HTR-8/SVneo (cell line): Measurements from ENCODE around the gene MANBA.

Source experiments
- DNase-seq: peaks from one replicate; pipeline ENCODE4 v3.0.0; 2011; ENCODE audit warnings: low spot score, mixed read lengths; ENCODE audit not compliant: insufficient read length
- FAIRE-seq: peaks from 2 replicates; lab custom pipeline; 2011; peaks lifted over from hg19 to GRCh38; lab: Jason Lieb, UNC

Gene MANBA

DNA sequence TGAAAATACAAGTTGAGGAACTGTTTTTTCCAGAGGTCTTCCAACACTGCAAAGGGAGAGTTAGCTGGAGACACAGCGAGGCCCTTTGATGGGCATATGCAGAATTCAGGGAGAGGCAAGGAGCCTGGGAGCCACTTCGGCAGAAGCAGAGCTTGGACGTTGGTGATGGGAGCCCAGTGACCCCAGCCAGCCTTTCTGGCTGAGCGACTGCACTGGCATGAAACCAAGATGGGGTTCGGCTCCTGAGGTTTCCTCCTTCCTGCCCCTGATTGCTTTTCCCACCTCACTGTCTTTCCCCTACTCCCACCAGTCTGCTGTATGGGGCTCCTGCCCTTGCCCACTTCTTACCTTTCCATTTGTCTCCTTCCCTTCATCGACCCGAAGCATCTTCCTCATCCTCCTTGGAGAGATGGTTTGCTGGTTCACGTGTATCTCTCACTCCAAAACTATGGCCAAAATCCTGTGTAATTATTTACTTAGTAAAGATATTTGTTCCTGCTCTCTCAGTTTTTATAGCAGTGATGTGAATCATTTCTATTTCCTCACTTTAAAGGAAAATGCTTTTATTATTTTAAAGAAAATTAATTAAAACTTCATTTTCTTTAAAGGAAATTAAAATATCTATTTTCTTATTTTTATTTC is 159.1 kb downstream of the MANBA start:
- no peak for FAIRE-seq
- no peak for DNase-seq

DNA sequence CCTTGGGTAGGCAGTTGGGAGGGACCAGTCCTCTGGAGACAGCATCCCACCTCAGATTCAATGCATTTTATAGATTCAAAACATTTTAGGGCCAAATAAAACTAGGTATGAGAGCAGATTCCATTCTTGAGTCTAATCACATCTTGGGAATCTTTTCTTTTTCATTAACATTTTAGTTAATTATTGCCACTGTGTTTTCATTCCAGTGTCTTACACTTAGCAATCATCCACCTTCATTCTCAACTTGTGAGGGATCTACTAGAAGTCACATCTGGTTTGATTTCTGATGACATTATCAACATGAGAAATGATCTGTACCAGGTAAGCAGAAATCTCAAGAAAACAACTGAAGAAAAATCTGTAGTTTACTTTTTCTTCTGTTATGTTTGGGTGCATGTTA is 160.1 kb downstream of the MANBA start:
- no peak for DNase-seq
- no peak for FAIRE-seq

DNA sequence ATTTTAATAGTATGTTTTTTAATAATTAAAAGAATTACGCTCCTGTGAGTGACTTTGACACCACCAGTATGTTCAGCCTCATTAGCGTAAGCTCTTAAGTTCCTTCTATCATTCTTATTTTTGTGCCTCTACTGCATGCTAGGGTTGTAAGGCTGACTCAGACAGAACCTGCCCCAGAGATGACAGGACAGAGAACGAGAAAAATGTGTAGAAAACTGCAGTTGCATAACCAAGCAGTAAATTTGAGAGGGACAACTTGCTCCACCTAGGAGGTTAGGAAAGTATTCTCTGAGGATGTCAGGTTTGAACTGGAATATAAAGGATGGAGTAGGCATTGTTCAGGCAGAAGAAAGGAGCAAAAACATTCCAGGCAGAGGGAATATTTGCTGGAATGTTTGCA is 160.9 kb downstream of the MANBA start:
- DNase-seq (no peak), FAIRE-seq (no peak)

DNA sequence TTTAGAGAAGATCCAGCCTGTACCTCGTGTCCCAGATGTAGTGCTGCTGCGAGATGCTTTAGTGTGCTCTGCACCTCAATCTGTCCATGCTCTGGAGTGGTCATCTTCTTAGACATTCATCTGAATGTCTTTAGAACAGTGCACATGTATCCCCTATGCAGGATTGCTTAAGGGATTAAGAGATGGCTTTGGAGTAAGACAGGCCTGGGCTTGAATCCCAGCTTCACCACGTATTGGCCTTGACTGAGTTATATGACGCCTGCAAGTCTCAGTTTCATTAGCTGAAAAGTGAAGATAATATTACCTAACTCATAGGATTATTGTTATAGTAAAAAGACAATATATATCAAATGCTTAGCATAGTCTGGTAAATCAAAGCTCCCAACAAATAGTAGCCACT is 161.3 kb downstream of the MANBA start:
- DNase-seq (no peak), FAIRE-seq (no peak)

DNA sequence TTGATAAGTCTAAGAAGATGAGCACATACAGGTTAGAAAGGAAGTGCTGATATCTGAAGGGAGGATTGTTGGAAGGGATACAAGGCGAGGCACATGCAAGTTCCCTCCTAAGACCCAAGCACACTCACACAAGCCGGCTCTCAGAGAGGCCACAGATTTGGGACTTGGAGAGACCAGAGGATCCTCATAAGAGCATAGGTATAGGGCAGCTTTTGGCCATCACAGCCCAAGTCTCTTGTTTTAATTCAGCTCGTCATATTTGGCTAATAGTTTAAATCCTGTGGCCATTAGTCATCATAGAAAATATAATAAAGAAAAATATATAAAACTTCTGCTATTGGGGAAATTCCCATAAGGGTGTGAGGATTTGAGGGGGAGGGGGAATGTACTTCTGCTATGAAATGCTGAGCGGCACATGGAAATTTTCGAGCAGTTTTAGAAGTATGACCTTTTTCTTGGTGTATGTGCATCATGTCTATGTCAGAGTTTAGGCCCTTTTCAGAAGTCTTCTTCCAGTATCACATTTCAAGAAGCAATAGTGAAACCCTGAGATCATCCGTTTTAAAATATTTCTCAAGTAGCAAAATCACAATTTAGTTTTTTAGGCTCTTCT is 161.9 kb downstream of the MANBA start:
- FAIRE-seq (no peak), DNase-seq (no peak)

DNA sequence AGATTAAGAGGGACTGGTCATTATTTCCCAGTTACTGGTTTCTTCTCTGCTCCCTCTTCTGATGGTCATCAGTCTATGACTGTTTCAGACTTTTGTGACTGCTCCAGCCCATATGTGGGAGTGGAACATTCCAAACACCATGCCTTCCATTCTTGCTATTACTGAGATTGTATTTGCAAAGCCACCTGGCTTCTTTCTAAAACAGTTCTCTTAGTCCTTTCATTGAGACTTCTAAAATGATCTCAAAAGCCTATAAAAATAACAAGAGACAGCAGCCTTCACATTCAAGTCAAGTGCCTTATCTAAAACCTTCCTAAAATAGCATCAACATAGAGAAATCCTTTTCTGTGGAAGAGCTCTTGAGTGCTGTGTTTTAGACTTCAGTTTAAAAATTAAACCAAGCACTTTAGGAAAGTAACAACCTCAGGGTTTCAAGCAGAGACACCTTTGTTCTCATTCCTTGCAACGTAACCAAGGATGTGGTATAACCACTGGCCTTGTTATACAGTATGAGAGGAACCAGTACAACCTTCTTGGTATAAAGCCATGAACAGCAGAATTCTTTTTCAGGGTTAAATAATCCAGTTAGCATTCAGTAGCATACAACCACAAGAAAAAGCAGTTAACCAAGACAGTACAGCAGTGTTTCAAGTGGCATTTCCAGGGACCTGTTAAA is 162.5 kb downstream of the MANBA start:
- DNase-seq (no peak), FAIRE-seq (no peak)

DNA sequence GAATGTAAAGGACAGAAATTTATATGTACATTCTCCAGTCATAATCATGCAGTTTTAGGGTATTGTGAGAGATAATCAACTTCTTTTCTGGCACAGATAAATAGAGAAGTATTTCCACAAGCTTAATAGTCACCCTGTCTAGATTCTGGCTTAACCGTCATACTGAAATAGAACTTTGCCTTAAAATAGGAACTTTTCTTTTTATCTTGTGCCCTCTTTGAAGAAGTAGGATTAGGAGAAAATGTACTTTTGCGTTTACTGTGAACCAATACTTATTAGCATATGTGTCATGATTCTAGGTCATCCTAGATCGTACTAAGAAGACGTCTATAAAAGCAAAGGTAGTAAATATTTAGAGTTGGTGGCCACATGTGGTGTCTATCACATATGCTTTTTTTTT is 164.2 kb downstream of the MANBA start:
- DNase-seq (no peak), FAIRE-seq (no peak)

DNA sequence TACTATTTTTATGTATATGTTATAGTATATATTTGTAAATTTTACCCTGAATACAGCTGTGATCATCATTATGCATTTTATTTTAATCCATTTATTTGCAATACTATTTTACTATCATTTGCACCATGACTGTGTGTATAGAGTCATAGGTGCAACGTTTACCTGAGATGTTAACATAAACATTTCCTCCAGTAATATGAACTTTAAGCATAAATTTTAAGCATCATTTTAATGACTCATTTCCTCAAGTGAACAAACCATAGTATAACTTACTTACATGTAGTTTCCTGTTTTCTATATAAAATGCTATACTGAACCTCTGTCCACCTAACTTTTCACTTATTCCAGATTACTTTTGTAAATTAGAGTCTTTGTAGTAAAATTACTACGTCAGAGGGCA is 166.8 kb downstream of the MANBA start:
- FAIRE-seq (no peak), DNase-seq (no peak)

DNA sequence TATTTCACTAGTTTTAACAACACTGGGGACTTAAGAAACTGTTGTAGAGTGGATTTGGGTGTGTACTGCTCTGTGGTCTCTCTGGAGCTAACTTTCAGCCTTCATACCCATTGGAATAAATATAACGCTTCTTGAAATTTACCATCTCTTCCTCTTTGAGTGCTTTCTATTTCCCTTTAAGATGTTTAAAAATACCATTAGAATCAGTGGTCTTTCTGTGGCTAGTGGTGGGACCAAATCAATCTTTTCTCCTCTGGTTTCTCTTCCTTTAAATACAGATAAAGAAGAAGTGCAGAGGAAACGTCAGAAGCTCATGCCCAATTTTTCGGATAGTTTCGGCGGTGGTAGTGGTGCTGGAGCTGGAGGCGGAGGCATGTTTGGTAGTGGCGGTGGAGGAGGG is 167.6 kb downstream of the MANBA start:
- FAIRE-seq (no peak), DNase-seq (no peak)

DNA sequence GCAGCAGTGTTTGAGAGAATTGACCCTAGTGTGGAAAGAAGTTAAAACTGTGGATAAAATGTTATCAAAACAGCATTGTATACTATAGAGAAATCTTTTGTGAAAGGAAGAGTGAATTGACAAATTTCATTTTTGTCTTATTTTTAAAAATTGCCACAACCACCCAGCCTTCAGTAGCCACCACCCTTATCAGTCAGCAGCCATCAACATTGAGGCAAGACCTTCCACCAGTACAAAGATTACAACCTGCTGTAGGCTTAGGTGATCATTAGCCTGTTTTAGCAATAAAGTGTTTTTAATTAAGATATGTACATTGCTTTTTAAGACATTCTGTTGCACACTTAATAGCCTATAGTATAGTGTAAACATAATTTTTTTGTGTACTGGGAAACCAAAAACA is 168.5 kb downstream of the MANBA start:
- FAIRE-seq: no peak

DNA sequence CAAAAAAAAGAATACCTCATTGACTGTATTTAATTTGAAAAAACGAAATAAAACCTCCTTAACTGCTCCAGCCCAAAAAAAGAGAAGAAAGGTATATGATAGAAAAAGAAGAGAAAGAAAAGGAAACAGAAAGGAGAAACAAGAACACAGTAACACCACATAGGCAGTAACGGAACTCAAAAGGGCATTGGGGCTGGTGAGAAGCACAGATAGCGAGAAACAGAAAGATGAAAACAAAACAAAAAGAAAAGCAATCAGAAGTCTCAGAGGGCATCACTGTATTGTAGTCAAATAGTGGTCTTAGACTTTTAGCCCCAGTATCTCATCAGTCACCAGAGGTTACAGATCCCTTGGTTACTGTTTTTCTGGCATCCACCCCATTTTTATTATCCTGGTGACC is 171.0 kb downstream of the MANBA start:
- FAIRE-seq (no peak), DNase-seq (no peak)

More for the DNA sequence above, 168.5 kb downstream of the MANBA start:
- DNase-seq: no peak

DNA sequence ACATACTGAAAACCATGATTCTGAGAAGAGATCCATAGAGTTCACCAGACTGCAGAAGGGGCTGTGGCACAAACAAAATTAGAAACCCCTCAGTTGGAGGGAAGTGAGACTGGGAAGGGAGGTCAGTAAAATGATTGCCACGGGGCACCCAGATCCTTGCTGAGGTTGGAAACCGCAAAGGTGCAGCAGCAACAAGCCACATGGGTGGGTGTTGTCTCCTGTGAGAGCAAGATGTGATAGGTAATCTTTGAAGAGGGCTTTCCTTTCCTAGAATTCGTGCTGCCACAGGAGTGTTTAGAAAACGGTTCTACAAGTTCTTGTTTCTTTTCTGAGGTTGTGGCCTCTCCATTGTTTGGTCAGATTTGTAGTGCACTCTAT is 174.1 kb downstream of the MANBA start:
- FAIRE-seq (no peak), DNase-seq (no peak)

DNA sequence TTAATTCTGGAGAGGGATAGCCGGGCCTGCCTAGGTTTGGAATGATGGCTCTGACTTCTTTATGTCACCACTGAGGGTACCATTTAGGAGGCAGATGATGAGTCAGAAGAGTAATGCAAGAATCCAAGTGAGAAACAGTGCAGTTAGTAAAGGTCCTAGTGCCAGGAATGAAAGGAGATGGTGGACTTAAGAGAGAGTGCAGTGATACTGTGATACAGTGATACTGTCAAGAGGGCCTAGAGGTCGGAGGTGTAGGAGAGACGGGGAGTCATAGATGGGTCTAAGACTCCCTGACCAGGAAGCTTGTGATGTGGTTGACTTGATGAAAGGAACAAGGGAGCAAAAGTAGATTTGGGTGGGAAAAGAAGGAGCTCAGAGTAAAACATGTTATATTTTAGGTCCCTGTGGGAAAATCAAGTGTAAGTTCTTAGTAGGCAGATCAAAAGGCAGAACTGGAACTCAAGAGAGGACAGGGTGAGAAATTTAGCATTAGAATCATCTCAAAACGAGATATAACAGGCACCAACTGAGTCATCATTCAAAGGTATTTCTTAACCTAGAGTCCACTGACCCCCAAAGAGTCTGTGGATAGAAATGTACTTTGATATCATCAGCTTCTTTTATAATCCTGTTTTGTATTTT is 174.6 kb downstream of the MANBA start:
- FAIRE-seq: no peak
- DNase-seq: no peak

DNA sequence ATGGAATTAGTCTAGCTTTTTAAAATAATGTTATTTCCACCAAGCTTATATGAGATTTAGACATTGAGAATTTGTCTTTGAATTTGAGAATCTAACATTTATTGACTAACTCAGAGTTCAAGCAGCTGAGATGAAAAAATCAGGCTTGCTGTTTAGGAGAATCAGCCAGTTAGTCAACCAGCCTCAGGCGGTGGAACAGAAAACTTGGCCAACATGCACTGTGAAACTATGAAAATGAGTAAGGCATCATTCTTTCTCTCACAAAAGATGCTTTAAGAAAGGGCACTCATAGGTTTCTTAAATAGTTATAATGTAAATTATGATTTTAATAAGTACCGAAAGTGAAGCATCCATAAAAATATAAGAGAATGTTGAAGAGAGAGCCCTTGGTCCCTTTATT is 175.4 kb downstream of the MANBA start:
- no peak for FAIRE-seq

DNA sequence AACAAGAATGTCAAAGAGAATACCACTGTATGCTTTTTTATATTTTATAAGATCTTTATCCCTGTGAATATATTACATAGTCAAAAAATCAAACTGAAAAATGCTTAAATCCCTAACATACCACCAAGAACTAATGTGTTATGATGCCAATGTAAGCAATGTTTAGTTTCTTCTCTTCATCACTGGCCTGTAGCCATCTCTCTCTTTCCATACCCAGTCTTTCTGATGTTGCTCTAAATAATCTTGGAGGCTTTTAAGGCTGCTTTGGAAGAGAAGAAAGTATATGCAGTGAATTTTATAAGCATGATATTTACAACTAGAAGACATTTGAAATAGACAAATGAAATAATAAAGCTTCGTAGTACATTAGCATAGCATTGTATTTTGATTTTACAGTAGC is 176.7 kb downstream of the MANBA start:
- no peak for DNase-seq
- FAIRE-seq: no peak

More for the DNA sequence above, 175.4 kb downstream of the MANBA start:
- no peak for DNase-seq
